Stimulated activated CD8-positive, alpha-beta memory T cell treated with anti-CD3 and anti-CD28 coated beads, Interleukin-12 subunit alpha, Interleukin-12 subunit beta, amount 100 ng/mL, for 1 hour (primary cell): ENCODE data around the gene CHCHD4.
"Not testable (repeated sequence)": the region's sequence is repeated elsewhere in the genome, so short reads cannot be mapped to it uniquely, and the experiment has no call there.

Source experiments
- DNase-seq: peaks from one replicate; pipeline ENCODE4 v3.0.0-alpha.2; 2020; ENCODE audit warnings: low read depth

The CHCHD4 gene

GRCh38 chr3:14135581-14135980 is 10.9 kb upstream of the CHCHD4 start:
- no peak for DNase-seq

GRCh38 chr3:14134291-14134690 is 9.6 kb upstream of the CHCHD4 start:
- no peak for DNase-seq

DNA sequence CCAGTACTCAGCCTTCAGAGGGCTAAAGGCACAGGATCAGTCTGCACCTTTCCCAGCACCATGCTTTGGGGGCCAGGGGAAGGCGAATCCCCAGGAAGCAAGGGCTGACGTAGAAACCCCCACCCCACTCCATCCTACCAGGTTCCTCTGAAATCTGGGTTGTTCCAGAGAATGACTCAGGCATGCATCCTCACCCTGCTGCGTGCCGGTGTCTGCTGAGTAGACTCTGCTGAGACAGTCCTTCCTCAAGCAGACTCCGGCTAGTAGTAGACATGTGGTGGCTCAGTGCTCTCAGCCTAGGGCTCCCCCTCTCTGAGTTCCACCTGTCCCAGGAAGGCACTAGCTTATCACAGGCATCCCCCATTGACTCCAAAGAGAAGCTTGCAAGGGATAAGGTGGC is 9.2 kb upstream of the CHCHD4 start:
- no peak for DNase-seq

DNA sequence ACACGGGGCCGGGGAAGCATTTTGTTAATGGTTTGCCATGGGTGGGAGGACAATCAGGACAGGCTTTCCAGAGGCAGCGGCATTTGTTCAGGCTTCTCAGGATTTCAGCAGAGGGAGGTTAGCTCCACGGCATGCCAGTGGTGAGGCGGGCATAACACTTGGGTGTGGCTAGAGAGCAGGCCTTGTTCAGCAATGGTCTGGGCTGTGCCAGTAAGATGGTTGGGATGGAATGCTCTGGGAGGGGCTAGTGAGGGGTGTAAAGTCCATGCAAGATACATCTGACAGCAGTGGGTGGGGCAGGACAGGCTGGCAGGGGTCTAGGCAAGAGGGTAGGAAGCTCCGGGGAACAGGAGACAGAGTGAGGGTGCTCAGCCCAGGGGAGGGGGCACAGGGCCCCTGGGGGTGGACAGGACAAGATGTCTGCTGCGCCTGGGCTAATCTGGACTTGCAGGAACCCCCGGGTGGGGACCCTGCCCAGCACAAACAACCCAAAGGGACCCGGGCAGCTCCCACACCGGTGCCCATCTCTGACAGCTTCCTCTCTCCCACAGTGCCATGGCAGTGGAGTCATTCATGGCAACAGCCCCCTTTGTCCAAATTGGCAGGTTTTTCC is 8.6 kb upstream of the CHCHD4 start:
- DNase-seq: no peak

DNA sequence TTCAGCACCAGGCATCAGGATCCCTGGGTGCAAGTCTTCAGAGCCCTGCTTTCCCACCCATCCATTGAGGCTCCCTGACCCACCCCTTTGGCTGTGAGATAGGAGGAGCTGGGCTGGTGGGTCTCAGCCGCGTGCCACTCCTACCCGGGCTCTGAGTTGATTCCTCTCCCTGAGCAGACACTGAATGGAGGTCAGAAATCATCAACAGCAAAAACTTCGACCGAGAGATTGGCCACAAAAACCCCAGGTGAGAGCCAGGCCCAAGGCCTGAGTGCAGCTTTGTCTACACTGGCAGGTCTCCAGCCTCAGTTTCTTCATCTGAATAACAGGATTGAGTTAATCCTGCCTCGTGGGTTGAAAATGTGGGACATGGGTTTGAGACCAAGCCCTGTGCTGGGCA is 8.0 kb upstream of the CHCHD4 start:
- no peak for DNase-seq

GRCh38 chr3:14132120-14132519 is 7.5 kb upstream of the CHCHD4 start:
- no peak for DNase-seq

DNA sequence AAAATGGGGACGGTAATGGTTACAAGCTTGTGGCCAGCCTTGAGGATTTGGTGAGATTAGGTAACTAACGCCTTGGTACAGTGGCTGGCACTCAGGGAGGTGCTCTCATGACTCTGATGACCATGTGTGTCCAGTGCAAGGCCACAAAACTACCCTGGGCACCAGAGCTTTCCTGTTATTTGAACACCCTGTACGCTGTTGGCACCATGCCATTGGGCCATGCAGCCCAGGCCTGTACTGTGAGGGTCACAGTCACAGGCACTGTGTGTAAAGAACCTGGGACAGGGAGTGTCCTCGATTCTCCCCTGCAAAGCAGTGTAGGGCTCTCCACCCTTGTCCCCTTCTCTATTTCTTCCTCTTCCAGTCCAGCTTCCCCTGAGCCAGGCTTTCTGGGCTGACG is 6.5 kb upstream of the CHCHD4 start:
- no peak for DNase-seq

- no peak for DNase-seq
Observed at GRCh38 chr3:14130707-14131106, 6.0 kb upstream of the CHCHD4 start.

DNA sequence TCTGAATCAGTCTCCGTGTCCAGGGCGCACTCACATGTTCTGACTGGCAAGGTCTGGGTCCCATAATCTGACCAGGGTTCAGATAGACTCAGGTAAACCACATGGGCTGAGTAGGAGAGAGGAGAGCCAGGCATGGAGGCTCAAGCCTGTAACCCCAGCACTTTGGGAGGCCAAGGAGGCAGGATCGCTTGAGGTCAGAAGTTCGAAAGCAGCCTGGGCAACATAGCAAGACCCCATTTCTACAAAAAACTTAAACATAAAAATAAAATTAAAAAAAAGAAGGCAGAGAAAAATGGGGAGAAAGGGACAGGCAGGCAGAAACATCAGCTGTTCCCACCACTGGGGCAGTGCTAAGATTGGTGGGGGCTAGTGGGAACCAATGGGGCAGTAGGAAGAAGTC is 5.6 kb upstream of the CHCHD4 start:
- DNase-seq: no peak

GRCh38 chr3:14129296-14129695 is 4.6 kb upstream of the CHCHD4 start:
- no peak for DNase-seq

- no peak for DNase-seq
Observed at GRCh38 chr3:14128724-14129123, 4.1 kb upstream of the CHCHD4 start.

GRCh38 chr3:14127516-14128161 is 3.0 kb upstream of the CHCHD4 start:
- no peak for DNase-seq

DNA sequence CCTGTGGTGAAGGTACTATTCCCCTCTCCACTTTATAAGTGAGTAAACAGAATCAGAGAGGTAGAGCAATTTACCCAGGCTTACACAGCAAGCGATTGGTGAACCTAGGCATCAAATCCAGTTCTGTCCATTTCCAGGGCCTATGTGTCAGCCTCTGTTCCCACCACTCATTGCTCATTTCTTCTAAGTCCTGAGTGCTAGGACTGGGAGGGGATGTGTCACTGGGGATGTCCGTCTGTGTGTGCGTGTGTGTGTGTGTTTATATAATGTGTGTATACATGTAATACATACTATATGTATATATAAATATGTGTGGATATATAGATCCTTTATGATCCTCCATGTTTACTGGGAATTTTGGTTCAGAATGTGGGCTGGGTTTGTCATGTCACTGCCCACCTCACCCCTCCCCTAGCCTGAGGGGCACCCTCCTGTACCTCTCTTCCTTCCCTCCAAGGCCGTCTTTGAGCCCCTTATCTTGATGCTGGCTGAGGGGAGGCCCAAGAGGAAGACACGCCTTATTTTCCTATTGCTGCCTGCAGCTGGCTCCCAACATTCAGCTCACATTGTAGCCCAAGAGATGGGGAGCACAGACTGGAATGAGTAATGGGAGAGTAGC is 2.3 kb upstream of the CHCHD4 start:
- DNase-seq: no peak

DNA sequence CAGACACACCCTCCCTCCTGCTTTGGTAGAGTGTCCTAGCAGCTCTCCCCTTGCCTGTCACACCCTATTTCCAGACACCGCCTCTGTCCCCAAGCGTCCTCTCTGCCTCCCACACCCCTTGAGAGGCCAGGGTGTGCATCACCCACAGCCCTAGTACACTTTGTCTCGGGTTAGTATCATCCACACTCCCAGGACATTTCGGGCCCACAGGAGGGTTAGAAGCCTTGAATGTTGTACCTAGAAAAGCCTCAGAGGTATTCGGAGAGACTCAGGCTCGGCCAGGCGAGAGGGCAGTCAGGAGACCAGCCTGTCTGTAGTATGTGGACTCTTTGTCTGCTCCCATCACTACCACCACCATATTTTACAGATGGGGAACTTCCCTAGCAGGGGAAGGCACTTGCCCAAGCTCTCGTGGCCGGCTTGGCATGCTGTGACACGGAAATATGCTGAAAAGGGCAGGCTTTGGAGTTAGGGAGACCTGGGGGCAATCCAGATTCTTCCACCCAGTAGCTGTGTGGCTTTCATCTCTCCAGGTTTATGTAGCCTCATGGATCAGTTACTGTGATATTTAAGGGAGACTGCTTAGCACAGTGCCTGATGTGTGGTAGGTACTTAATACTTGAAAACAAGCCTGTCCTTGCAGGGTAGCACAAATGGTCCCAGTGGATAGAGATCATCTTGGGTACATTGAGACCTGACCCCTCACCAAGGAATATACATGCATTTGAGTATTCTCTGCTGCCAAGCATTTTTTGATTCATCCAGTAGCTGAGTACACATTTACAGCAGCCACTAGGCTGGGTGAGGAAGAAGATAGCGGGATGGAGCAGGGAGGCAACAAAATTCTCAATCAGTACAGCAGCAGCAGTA is 1.6 kb upstream of the CHCHD4 start:
- no peak for DNase-seq

DNA sequence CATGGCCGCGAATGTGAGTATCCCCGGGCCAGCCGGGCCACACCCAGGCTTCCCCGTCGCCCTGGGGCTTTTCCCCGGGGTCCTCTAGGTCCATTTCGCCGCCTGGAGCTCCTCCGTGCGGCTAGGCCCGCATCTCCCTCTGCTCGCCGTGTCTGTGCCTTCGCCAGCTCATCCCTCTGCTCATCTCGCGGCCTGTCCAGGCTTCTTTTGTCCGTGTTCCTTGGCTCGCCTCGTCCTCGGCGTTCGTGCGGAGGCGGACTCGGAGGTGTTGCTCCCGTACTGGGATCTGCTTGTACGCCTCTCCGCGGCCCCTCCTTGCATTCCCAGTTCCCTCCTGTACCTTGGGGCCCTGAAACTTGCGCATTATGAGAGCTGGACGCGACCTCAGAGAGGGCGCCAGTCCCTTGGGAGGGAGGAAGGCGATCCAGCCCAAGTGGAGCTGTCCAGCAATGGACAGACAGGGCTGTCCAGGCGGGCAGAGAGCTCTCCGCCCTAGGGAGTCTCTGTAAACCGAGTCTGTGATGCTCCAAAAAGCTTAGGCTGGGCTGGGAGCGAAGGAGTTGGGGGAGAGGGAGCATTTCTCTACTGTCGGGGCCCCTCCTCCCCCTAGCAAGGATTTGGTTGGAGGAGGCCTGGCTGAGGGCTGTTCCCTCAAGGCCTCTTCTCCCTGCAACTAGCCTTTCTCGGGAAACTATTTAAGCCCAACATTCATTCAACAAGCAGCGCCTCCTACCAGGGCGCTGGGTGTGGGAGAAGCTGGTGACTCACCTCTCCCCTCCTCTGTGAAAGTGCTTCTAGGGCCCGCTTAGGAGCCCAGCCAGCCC is 735 bp upstream of the CHCHD4 start:
- peak; percentile 39 for DNase-seq

GRCh38 chr3:14124223-14124614 is 451 bp downstream of the CHCHD4 start:
- peak; percentile 32 for DNase-seq

- DNase-seq: no peak
Observed at GRCh38 chr3:14123308-14124222, 1.1 kb downstream of the CHCHD4 start.

DNA sequence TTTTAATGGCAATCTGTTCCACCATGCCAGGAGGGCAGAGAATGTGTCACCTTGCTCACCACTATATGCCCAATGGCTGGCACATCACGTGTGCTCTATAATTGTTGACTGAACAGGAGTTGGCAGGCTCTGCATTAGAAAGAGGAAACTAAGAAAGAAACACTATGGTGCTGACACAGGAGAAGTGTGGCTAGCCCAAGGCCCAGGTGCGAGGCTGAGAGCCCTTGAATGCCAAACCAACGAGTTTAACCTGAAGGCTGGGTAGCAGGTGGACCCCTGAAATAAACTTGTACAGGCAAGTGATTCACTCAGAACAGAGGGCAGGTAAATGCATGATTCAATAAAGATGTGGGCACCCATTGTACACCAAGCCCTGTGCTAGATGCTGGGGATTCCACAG is 2.4 kb downstream of the CHCHD4 start:
- no peak for DNase-seq

DNA sequence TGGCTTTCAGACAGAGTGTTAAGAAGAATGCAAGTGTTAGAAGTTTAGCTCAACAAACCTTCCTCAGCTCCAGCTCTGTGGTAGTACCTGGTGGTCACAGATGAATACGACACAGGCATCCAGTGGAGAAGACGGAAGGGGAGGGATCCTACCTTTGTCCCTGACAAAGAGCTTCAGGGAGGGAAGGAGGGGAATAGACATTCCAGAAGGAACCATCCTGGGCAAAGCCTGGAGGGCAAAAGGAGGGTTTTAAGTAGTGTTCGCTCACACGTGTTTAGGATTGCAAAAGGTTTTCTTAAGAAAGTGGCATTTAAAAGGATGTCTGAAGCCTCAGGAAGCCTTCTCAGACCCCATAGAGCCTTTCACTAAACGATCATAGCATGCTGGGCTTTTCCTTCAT is 2.8 kb downstream of the CHCHD4 start:
- no peak for DNase-seq

GRCh38 chr3:14120921-14121448 is 3.7 kb downstream of the CHCHD4 start:
- DNase-seq: not testable (repeated sequence)
